HPDE6-E6E7 (cell line): ENCODE results near the gene SMARCC1.

ENCODE experiments used
- DNase-seq: peaks from one replicate; pipeline ENCODE4 v3.0.0; 2011; ENCODE audit warnings: missing footprints; ENCODE audit errors: extremely low spot score

SMARCC1 gene

DNA sequence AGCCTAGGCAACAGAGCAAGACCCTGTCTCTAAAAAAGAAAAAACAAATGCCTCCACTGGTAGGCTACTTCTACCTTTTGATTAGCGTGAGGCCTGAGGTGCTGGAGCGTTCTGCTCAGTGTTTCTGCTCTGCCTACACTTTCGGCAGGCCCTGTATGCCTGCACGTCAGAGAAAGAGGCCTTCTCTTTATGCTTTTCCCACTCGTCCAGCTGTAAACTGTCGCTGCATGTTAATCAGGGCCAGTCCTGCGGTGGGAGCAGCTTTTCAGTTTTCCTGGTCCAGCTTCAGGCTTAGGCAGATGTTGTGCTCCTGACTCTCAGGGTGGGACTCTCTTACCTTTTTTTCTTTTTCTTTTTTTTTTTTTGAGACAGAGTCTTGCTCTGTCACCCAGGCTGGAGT lies 228.3 kb downstream of the SMARCC1 start:
- DNase-seq: no peak

DNA sequence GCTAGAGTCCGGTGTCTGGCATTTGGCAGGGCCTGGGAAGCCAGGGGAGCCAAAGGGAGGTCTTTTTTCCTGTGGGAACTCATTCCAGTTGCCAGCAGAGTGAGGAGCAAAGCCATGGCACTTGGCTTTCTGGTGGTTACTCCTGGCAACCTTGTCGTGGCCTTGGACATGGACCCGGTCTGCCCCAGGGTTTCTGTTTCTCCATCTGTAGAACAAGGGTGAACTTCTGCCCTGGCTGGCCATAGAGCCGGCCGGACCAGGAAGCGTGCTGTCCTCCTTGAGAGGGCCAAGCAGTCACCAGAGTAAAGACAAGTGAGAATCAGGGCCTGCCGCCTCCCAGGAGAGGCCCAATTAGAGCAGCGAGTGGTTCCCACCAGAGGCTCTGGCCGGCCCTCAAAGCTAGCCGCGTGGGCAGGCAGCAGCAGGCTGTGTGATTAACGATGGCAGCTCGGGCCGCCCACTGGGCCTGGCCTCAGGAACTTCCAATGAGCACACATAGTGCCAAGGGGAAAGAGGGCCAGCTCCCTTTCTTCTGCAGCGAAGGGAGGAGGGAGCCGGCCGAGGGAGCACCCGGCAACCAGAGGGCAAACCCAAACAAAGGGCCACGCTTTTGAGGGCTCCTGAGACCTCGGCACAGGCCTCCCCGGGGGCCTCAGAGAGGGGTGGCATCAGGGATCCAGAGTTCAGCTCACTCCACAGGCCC lies 239.1 kb downstream of the SMARCC1 start:
- DNase-seq: no peak

DNA sequence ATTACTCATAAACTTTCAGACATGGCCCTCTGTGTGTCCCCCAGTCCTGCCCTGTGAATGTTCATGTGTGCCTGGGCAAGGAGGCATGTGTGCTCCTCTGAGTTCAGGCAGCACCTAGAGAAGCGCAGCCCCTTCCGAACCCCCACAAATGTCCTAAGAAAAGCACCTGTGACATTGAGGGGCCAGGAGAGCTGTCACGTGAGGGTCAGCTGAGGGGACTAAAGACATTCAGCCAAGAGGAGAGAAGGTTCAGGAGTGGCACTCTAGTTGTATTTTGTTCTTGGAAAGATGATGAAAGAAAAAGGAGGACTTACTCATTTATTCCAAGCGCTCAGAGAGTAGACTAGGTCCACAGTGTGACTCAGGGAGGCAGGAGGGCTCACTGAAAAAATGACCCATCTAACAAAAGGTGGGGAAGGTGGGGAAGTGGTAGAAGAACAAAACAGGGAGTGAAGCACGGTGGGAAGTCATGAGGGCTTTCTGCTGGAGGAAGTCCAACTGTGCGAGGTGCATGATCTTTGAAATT lies 240.0 kb downstream of the SMARCC1 start:
- no peak for DNase-seq

DNA sequence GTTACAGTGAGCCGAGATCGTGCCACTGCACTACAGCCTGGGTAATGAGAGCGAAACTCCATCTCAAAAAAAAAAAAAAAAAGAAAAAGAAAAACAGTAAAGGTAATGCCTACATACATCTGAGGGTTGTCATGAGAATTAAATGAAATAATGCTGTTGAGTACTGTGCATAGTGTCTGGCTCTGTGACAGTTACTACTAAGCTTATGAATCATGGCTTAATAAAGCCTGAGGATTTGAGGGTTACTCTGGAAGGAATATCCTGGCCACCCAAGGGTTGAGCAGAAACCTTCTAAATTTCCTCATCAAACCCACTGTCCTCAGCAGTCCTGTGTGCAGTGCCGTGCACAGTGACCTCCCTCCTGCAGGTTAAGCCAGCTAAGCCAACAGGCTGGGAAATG lies 241.4 kb downstream of the SMARCC1 start:
- DNase-seq: no peak

DNA sequence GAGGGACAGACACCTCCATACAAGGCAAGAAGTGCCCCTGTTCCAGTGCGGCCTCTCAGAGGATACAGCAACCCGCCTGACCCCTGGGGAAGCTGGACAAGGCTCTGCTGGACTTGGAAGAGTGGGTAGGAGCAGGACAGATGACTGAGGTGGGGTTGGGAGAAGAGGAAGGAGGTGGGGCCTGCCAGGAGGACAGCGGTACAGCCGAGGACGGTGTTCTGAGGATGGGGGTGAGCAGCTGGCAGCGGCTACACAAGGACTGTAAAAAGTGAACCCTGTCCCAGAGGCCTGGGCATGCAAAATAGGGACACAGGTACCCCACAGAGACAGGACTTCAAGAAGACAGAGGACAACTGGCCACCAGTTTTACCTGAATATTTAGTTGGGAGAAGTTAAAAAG lies 244.7 kb downstream of the SMARCC1 start:
- DNase-seq: no peak

DNA sequence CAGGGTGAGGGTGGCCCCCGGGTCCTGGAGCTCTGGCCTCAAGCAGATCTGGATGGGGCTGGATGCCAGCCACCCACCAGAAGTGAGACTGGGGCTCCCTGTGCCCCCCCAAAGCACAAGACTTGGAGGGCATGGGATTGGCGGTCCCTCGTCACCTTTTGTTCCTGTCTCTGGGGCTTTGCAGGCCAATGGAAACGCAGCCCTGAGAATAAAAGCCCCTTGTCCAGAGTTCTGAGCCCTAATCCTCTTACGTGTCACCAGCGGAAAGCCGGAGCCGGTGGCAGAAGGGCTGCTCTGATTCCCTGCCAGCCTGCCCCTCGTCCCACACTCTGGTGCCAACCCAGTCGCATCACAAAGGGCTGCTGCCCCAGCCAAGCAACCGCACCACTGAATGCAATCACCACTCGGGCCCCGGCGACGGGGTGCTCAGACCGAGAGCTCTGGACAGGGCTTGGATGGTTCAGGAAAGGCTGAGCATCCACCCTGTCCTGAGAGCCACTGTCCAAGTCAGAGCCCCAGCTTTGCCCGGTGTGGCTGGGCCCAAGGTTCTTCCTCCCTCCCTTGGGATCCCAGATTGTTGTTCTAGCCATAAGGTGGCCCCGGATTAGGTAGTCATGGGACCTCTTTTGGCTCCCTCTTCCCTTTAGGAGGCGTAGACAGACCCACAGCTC lies 245.3 kb downstream of the SMARCC1 start:
- no peak for DNase-seq
